NCI-H526 treated with DMSO at 0.1 percent for 48 hours (cell line): Measurements from ENCODE around the gene LCMT1.
"Not testable (repeated sequence)": the region's sequence is repeated elsewhere in the genome, so short reads cannot be mapped to it uniquely, and the experiment has no call there.

Source experiments
- DNase-seq: peaks from one replicate; lab custom pipeline; 2025; lab: John Stamatoyannopoulos, UW

The LCMT1 gene

DNA sequence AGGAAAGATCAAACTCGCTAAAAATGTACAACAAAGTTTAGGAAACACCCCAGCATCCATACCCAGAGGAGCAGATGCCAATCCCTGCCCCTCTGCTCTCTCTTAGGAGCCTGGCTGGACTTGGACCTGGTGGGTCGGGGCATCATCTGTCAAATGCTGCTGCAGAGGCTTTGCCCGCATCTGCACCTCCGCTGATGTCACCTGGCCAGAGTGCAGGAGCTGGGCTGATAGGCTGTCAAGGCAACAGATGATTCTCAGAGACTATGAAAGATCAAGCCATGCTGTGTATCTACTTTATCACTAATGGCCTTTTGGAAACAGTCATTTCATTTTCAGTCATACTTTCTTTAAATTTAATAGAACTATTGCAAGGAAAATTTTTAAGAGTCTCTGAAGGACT is 15.9 kb upstream of the LCMT1 start:
- DNase-seq: no peak

DNA sequence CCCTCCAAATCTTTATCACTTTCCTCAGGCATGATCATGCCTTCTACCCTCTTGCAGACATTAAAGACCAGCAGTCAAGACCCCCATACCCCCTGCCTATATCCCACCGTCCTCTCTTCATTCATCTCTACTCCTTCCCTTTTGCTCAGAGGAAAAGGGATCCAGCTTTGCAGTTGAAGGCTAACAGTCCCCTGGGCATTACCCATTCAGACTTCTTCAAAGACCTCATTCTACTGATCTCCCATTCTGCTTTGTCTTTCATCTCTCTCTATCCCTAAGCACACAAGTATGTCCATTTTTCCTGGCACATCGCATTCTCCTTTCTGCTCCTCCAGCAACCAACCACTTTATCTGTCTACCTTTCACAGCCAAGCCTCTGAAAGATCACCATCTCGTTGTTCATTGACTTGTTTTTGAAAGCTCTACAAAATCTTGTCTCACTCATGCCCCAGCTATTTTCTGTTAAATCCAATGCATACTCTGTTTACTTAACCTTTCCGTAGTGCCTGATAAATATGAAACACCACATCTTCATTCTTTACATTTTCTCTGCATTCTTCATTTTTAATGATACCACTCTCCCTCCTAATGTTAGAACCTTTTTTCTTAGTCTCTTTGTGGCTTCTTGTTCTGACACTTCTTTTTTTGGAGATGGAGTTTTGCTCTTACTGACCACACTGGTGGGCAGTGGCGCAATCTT is 14.1 kb upstream of the LCMT1 start:
- DNase-seq: no peak

DNA sequence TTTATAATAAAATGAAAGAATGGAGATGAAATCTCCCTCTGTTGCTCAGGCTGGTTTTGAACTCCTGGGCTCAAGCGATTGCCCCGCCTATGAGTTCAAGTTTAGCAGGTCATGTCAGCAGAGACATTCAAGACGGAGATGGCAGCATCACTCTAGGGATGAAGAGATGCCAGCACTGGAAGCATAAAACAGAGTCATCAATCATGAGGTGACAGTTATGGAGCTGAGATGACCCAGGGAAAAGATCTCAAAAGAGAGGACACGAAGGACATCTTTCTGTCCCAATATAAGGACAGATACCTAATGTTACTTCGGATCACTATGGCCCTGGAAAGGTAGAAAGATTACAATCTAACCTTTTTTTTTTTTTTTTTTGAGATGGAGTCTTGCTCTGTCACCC is 11.0 kb upstream of the LCMT1 start:
- DNase-seq: no peak

DNA sequence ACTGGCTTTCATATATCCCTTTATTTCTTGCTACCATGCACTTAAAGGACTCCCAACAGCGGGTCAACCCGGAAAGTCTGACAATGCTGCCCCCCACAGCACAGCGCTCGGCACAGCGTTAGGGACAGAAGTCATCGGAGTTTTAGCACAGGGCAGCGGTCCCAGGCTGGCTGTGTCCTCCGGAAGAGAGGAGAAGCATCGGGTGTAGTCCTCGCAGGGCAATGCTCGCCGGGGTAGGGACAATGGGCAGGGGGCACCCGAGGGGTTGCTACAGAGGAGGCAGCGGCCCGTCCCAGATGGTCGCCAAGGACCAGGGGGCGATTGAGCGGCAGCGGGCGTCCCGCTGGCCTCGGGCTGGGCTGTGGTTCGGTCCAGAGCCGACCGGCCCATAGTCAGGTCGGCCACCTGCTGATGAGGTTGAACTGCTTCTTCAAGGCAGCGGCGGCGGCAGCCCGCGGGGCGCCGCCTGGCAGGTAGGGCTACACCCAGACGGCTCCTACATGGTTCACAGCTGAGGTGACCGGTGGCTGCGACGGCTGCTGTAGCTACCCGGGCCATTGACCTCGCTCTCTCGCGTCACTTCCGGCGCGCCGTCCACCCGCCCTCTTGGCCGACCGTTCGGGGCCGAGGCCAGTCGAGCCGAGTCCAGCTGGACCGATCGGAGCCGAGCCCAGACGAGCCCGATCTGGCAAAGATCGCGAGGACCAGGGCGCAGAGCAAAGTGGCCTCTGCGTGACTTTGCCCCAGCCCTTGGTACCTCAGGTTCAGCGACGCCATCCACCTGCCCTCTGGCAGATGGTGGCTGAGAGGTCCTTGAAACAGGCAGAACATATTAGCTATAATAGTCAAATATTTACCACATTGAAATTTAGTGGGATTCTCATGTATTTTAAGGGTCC is 4.7 kb upstream of the LCMT1 start:
- peak; percentile 51 for DNase-seq

DNA sequence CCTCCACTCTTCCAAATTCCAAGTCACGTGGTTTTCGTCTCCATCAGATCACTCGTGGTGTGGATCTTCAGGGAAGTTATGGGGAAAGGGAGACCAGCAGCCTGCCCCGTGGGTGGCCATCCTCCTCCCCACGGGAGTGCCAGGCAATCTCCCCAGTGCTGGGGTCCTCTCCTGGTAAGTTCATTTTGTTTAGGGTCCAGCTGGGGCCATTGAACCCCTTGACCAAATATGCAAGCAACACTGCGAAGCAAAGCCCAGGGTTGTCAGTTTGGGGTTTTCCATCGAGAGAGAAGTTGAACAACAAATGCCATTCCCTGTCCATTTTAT is 4.1 kb upstream of the LCMT1 start:
- DNase-seq: no peak

DNA sequence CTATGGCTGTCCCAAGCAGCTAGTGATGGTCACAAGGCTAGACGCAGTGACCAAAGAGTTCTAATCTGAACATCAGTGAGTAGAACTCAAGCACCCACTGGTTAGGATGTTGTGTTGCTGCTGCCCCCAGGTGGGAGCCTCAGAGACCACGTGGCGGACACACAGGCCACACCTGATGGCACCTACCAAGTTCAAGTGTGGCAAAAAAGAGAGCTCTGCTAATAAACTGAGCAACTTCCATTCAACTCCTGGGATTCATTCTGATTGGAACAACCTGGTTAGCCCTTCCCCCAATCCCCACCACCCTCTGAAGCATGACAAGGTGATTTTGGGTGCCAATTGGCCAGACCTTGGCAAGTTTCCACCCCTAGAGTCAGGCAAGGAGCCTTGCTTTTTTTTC is 3.5 kb upstream of the LCMT1 start:
- no peak for DNase-seq

DNA sequence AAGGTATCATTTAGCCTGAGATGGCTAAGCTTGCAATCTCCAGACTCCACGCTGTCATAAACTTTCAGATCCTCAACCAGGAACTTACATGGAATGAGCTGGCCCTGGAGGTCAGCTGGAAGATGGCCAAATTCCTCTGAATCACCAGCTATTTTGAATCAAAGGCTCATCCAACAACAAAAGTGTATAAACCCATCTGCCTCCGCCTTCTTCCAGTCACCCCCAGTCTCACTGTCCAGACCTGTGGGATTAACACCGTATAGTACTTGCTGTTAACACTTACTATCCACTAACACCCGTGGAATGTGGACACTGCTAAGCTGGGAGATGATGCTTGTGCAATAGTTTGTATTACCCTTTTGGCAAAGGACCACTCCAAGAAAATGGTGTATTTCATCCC is 1.9 kb upstream of the LCMT1 start:
- no peak for DNase-seq

DNA sequence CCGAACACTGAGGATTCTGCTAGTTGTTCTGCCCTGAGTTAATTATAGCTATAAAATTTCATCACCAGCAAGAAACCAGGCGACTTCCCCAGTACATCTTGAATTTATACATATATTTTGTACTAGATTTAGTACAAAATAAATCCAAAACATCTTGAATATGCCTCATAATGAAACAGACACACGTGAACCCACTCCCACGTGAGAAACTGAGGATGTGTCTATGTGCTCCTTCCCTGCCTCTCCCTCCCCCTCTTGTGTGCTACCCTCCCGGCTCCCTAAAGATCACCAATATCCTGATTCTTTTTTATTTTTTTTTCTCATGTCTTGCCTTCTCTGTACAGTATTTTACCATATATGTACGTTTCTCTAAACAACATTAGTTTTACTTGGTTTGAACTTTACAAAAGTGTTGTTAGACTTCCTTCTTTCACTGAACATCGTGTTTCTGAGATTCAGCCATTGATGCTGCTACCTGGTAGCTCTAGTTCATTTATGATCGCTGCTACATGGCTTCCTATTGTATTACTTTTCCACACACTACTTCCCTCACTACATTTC is 1.1 kb upstream of the LCMT1 start:
- no peak for DNase-seq

DNA sequence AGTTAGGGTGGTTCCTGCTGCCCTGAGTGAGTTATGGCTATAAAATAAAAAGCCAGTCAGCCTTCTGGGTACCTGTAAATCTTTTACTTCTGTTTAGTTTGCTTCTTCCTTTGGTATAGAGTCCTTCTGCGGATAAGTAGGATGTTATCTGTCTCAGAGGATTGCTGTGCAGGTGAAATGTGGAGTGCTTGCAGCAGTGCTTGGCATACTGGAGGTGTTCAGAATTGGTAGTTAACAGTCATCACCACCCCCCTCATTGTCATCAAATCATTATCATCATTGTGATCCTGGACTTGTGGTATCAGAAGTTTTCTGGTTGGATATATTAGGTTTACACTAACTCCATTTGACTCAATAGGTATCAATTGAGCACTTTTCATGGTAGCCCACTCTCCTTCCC is 2.6 kb downstream of the LCMT1 start:
- no peak for DNase-seq

DNA sequence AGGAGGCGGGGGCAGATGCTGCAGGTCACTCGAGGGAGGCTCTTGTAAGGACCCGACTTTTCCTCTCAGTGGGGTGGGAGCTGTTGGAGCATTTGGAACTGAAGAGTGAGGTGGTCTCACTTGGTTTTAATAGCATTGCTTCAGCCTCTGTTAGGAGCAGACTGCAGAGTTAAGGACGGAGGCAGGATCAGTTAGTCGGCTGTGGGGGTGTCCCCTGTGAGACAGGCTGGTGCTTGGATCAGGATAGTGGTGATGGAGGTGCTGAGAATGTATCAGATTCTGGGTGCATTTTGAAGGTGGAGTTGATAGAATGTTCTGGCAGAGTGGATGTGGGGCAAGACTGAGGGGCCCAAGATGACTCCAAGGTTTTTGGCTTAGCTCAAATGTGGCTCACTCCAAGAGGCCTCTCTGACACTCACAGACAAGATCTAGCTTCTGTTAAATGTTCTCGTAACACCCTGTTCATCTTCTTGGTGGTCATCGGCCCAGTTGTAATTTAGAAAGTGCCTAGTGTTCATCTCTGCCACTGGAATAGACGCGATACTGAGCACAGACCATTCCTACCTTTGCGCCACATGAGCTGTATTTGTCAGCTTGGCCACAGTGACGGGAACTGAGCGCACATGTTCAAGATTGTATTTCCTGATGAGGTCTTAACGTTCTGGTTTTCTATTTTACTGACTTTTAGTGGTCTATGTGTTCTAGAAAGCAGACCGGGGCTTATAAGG is 7.5 kb downstream of the LCMT1 start:
- no peak for DNase-seq

DNA sequence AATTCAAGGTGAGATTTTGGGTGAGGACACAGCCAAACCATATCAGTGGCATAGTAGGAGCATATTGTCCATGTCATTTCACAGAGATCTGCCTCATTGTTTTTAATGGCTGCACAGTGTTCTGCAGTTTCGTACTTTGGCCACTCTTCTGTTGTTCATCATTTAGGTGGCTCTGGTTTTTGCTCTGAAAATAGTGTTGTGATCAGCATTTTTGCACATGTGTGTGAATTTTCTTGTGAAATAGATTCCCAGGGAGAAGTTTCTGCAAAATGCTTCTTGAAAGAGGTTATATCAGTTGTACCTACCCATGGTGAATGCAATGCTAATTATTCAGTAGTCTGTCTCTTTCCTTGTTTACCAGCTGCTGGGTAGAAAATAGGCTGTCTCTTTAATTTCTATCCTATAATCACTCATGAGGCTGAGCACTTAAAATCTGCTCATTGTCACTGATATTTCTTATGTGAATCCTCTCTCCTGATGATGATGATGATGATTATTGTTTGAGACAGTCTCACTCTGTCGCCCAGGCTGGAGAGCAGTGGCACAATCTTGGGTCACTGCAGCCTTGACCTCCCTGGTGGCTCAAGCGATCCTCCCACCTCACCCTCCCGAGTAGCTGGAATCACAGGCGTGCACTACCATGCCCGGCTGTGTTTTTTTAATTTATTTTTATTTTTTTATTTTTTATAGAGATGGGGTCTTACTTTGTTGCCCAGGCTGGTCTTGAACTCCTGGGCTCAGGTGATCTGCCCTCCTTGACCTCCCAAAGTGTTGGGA is 10.5 kb downstream of the LCMT1 start:
- DNase-seq: no peak

DNA sequence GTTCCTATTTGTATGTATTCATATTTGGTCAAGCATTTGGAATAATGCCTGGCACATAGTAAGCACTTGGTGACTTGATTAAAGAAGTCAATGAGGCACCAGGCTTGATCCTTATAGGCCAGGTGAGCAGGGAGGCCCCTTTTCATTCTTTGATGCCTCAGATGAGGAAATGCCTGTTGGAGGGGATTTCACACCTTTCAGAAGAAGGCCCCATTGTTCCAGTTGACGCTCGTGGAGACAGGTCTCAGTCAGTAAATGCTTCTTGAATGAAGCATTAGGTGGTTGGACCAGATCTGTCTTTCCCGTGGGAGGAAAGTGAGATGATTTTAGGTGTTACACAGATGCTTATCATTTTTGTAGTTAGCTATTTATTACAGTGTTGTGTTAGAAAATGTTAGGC is 13.0 kb downstream of the LCMT1 start:
- no peak for DNase-seq

DNA sequence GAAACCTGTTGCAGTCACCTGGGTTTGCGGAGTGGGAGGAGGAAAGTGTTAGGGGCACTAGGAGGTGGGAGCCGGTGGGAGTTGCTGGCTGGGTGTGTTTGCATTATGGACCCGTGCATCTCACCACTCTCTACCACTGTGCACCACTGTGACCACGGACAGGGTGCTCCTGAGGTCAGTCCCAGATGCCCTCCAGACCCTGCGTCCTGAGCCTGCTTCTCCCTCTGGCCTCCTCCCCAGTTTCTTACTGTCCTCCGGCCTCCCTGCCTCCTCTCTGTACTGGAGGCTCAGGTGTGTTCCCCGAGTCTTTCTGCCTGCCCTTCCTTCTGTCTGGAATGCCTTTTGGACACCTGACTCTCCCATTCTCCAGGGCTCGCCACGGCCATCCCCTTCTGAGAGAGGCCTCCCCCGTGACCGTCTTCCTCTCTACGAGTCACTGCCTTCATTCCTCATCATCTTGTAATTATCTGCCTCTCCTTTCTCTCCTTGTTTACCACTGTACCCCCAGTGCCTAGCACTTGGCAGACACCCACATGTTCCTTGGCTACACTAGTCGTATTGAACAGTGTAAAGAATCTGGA is 14.6 kb downstream of the LCMT1 start:
- DNase-seq: not testable (repeated sequence)

DNA sequence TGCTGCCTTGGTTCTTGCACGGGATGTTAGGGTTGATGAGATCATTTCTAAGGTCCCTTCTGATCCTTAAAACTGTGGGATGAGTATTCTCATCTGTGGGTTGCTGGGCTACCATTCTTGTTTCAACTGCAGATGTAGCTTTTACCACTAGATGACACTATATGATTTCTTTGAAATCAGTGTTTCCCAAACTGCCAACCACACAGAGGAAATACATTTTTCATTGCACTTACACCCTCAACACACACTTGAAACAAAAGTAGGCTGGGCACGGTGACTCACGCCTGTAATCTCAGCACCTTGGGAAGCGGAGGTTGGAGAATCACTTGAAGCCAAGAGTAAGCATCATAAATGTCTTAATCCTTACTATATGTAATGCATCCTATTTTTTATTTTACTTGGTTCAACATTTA is 15.3 kb downstream of the LCMT1 start:
- no peak for DNase-seq

DNA sequence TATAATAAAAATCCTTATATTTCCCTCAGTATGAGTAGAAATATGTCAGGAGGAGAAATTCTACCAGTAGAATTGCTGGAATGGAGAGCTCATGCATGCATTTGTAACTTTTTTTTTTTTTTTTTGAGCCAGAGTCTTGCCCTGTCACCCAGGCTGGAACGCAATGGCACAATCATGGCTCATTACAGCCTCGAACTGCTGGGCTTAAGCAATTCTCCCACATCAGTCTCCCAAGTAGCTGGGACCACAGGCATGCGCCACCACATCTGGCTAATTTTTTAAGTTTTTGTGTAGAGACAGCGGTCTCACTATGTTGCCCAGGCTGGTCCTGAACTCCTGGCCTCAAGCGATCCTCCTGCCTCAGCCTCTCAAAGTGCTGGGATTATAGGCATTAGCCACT is 21.2 kb downstream of the LCMT1 start:
- DNase-seq: not testable (repeated sequence)

DNA sequence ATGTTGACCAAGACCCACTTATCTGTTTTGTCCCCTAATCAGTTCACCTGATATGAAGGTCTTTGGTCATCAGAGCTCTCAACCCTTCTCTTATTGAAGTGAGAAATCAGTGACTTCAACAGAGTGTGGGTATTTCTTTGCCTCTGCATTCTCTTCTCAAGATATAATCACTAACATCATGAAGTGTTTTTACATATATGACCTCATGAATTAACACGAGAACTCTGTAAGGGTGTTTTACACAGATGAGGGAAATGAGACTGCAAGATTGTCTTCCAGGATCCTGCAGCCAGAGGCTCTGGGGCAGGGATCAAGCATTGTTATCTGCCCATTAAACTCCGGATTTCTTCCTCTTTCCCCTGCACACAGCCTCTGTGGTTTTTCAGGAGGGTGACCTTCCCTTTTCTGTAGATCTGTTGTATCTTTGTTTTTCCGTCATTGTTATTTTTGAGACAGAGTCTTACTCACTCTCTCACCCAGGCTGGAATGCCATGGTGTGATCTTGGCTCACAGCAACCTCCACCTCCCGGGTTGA is 22.7 kb downstream of the LCMT1 start:
- no peak for DNase-seq

DNA sequence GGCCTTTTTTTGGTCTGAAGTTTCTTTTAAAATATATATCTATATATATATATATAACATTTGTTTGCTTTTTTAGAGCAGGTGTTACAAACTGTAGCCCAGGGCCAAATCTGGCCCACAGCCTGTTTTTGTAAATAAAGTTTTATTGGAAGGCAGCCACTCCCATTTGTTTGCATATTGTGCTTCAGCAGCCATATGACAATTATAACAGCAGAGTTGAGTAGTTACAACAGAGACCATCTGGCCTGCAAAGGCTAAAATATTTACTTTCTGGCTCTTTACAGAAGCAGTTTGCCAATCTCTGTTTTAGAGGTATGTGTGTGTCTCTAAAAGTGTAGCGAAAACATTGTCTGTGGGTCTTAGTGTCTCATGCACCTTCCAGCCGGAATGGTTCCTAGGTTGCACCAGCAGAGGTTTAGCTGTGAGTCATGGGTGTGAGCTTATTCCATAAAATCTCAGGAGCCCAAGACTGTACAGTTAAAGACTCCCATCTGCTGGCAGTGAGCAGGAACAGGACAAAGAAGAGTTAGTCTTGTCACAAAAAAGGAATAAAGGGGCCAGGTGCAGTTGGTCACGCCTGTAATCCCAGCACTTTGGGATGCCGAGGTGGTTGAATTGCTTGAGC is 23.8 kb downstream of the LCMT1 start:
- DNase-seq: no peak

DNA sequence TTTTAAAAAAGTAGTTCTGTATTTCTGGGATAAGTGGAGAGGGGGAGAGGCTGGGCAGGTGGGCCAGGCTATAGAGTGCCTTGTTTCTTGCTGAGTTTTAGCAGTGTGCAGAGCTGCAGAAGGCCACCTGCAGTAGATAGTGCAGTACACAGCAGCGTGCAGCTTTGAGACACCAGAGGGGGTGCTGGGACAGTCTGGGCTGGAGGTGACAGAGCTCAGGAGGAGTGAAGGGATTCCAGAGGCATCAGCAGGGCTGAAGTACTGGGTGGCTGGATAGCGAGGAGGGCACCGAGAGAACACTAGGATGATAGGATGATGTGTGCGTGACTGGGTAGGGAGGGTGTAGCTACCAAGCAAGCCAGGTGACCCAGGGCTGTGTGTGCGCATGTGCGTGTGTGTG is 26.6 kb downstream of the LCMT1 start:
- DNase-seq: no peak

DNA sequence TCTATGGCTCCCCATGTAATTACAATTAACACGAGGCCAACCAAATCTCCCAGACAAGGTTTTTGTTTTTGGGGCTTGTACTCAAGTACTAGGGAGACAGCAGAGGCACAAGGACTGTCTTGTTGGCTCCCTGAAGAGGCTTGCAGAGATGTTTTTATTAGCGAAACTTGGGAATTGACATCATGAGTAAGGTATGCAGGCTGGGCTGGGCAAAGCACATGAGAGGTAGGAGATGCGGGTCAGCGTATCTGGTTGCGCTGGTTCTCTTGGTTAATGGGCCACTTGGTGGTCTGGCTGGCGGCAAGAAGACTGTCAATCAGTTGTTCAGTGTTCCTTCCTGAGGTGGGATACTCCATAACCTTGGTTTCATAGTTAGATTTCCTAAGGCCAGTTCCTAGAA is 28.9 kb downstream of the LCMT1 start:
- DNase-seq: no peak

DNA sequence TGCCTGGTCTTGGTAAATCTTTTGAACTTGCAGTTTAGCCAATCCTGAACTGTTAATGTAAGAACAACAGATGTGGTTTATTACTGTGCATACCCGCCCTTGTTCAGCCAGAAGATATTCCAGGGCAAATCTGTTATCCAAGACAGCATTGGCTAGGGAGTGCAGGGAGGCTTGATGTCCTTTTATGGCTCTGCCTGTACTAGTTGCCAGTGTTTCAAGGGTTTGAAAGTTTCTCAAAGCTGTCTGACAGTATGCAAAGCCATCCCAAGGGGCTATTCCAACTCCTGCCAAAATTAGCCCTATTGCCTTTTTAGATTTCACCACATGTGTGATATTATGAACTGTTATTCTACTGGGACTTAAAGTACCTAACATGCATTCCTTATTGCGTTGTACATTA is 30.1 kb downstream of the LCMT1 start:
- no peak for DNase-seq

DNA sequence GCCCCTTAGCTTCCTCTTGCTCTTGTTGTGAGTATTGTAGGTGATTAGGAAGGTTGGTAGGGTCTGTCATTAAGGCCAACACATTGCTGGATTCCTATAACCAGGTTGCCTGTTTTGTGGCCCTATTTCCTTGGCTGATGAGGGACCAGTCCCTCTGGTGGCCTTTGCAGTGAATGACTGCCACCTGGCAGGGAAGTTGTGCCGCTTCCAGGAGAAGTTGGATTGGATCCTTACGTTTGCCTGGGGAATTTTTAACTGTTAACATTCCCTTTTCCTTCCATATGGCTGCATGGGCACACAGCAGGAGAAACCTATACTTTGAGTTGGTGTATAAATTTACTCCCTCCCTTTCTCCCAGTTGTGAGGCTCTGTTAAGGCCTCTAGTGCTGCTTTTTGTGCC is 32.4 kb downstream of the LCMT1 start:
- no peak for DNase-seq
